H9 (cell line): ENCODE data around the gene ANO2. TPM values are rescaled to one million over a fixed set of nuclear protein-coding genes. Genes with fewer than 3 reads are reported as not detected.

ENCODE experiments used
- DNase-seq: peaks from one replicate; pipeline ENCODE4 v3.0.0-alpha.2; 2017
- H2AFZ ChIP-seq: one replicate; pipeline ENCODE4 v1.6.1; 2013; ENCODE audit warnings: mild to moderate bottlenecking, low read length, control low read depth, moderate library complexity
- H2AK5ac ChIP-seq: 2 replicates; pipeline ENCODE4 v1.6.1; 2013; ENCODE audit warnings: low read length, control low read depth, mixed read lengths; ENCODE audit not compliant: insufficient read length
- H2BK120ac ChIP-seq: one replicate; pipeline ENCODE4 v1.6.1; 2013; ENCODE audit warnings: low read depth, mild to moderate bottlenecking, low read length, control low read depth, inconsistent platforms; ENCODE audit not compliant: poor library complexity, severe bottlenecking
- H2BK12ac ChIP-seq: 2 replicates; pipeline ENCODE4 v1.6.1; 2013; ENCODE audit warnings: low read length, control low read depth, mixed read lengths, low read depth; ENCODE audit not compliant: insufficient read length
- H2BK15ac ChIP-seq: 2 replicates; pipeline ENCODE4 v1.6.1; 2013; ENCODE audit warnings: low read depth, low read length, control low read depth
- H2BK20ac ChIP-seq: one replicate; pipeline ENCODE4 v1.6.1; 2013; ENCODE audit warnings: low read depth, mild to moderate bottlenecking, low read length, control low read depth, inconsistent platforms; ENCODE audit not compliant: poor library complexity, severe bottlenecking
- H2BK5ac ChIP-seq: 2 replicates; pipeline ENCODE4 v1.6.1; 2013; ENCODE audit warnings: low read length, control low read depth, mixed read lengths; ENCODE audit not compliant: insufficient read length
- H3K14ac ChIP-seq: 2 replicates; pipeline ENCODE4 v1.6.1; 2013; ENCODE audit warnings: low read length, control low read depth; ENCODE audit not compliant: insufficient read depth
- H3K18ac ChIP-seq: 2 replicates; pipeline ENCODE4 v1.6.1; 2013; ENCODE audit warnings: low read depth, mild to moderate bottlenecking, mixed read lengths, low read length, control low read depth; ENCODE audit not compliant: insufficient read length
- H3K23ac ChIP-seq: 2 replicates; pipeline ENCODE4 v1.6.1; 2013; ENCODE audit warnings: low read length, control low read depth, mixed read lengths, low read depth; ENCODE audit not compliant: insufficient read length
- H3K23me2 ChIP-seq: 2 replicates; pipeline ENCODE4 v1.6.1; 2013; ENCODE audit warnings: low read depth, mild to moderate bottlenecking, mixed read lengths, low read length, control low read depth; ENCODE audit not compliant: insufficient read length, poor library complexity, severe bottlenecking
- H3K27ac ChIP-seq: 2 replicates; pipeline ENCODE4 v1.5.1; 2013; ENCODE audit warnings: low read length, control low read depth, mixed read lengths, low read depth; ENCODE audit not compliant: insufficient read length
- H3K27me3 ChIP-seq: 2 replicates; pipeline ENCODE4 v1.6.1; 2013; ENCODE audit warnings: low read length, control low read depth, inconsistent platforms; ENCODE audit not compliant: insufficient read depth
- H3K4ac ChIP-seq: 2 replicates; pipeline ENCODE4 v1.6.1; 2013; ENCODE audit warnings: low read depth, mild to moderate bottlenecking, control low read depth, inconsistent platforms, low read length, moderate library complexity
- H3K4me1 ChIP-seq: 2 replicates; pipeline ENCODE4 v1.6.1; 2013; ENCODE audit warnings: low read length, control low read depth, inconsistent platforms; ENCODE audit not compliant: insufficient read depth
- H3K4me2 ChIP-seq: 2 replicates; pipeline ENCODE4 v1.6.1; 2013; ENCODE audit warnings: low read length, control low read depth, mixed read lengths; ENCODE audit not compliant: insufficient read length, insufficient read depth
- H3K56ac ChIP-seq: 2 replicates; pipeline ENCODE4 v1.6.1; 2013; ENCODE audit warnings: low read depth, mild to moderate bottlenecking, mixed read lengths, low read length, control low read depth; ENCODE audit not compliant: insufficient read length
- H3K79me1 ChIP-seq: 2 replicates; pipeline ENCODE4 v1.6.1; 2013; ENCODE audit warnings: low read depth, mild to moderate bottlenecking, moderate library complexity, low read length, control low read depth, inconsistent platforms; ENCODE audit not compliant: insufficient read depth, poor library complexity, severe bottlenecking
- H3K79me2 ChIP-seq: 2 replicates; pipeline ENCODE4 v1.6.1; 2013; ENCODE audit warnings: low read length, control low read depth, inconsistent platforms; ENCODE audit not compliant: insufficient read depth
- H3K9ac ChIP-seq: 2 replicates; pipeline ENCODE4 v1.6.1; 2013; ENCODE audit warnings: low read length, control low read depth, mixed read lengths; ENCODE audit not compliant: insufficient read length; ENCODE audit errors: extremely low read depth
- H3K9me3 ChIP-seq: one replicate; pipeline ENCODE4 v1.6.1; 2013; ENCODE audit warnings: low read depth, low read length, inconsistent platforms; ENCODE audit not compliant: control insufficient read depth
- H3T11ph ChIP-seq: one replicate; pipeline ENCODE4 v1.6.1; 2013; ENCODE audit warnings: mild to moderate bottlenecking, low read length, control low read depth, inconsistent platforms
- H4K20me1 ChIP-seq: one replicate; pipeline ENCODE4 v1.6.1; 2013; ENCODE audit not compliant: control insufficient read depth, insufficient read length, insufficient read depth
- H4K5ac ChIP-seq: 2 replicates; pipeline ENCODE4 v1.6.1; 2013; ENCODE audit warnings: low read depth, mild to moderate bottlenecking, mixed read lengths, low read length, control low read depth; ENCODE audit not compliant: insufficient read length
- H4K8ac ChIP-seq: replicated peaks from 2 replicates; pipeline ENCODE4 v1.6.1; 2013; ENCODE audit warnings: low read length, control low read depth, mixed read lengths, low read depth; ENCODE audit not compliant: insufficient read length
- H4K91ac ChIP-seq: 2 replicates; pipeline ENCODE4 v1.6.1; 2013; ENCODE audit warnings: low read depth, mild to moderate bottlenecking, moderate library complexity, mixed read lengths, low read length, control low read depth; ENCODE audit not compliant: insufficient read length
- H3K27ac Mint-ChIP-seq, 3 experiments: 2 replicates in 2 of 3; 3 replicates in 1 of 3; pipeline ENCODE4 v1.8.0; 2020 to 2021; ENCODE audit warnings: mixed read lengths in 3 of 3, mild to moderate bottlenecking in 1 of 3, moderate library complexity in 1 of 3
- H3K27me3 Mint-ChIP-seq: 2 replicates; pipeline ENCODE4 v1.8.0; 2021; ENCODE audit warnings: low read depth, mild to moderate bottlenecking, moderate library complexity, mixed read lengths
- H3K36me3 Mint-ChIP-seq, 3 experiments: 2 replicates in 2 of 3; 3 replicates in 1 of 3; pipeline ENCODE4 v1.8.0; 2020 to 2021; ENCODE audit warnings: low read depth in 3 of 3, mixed read lengths in 3 of 3; ENCODE audit not compliant: insufficient read depth in 1 of 3
- H3K4me1 Mint-ChIP-seq, 2 experiments: 2 replicates each; pipeline ENCODE4 v1.8.0; 2020; ENCODE audit warnings: mixed read lengths in 2 of 2
- H3K4me3 Mint-ChIP-seq, 2 experiments: 2 replicates in 1 of 2; 3 replicates in 1 of 2; pipeline ENCODE4 v1.8.0; 2020 to 2021; ENCODE audit warnings: mild to moderate bottlenecking in 2 of 2, mixed read lengths in 2 of 2, moderate library complexity in 1 of 2
- H3K9me3 Mint-ChIP-seq, 2 experiments: 2 replicates in 1 of 2; 3 replicates in 1 of 2; pipeline ENCODE4 v1.8.0; 2020; ENCODE audit warnings: mild to moderate bottlenecking in 2 of 2, mixed read lengths in 2 of 2, moderate library complexity in 1 of 2
- WGBS: extraction: QIAGEN DNeasy Blood & Tissue Kit; methylation state at CpG from one replicate; pipeline ENCODE4 v1.1.7; 2013; ENCODE audit warnings: missing lambda C conversion rate, low lambda C conversion rate, mixed read lengths; ENCODE audit not compliant: insufficient read length; ENCODE audit errors: extremely low coverage; 5-methylcytosine and 5-hydroxymethylcytosine counted together
- total RNA-seq: library from RNA; stranded (reverse); gene quantifications from 2 replicates; pipeline ENCODE4 v1.2.1, GENCODE V29; 2021
- TF ChIP-seq, protein P1 (sequence below): fragments of 200-600 bp; sonication (generic); conservative IDR thresholded peaks from 3 replicates; pipeline ENCODE4 v1.8.0; 2021; ENCODE audit warnings: antibody characterized with exemption, mild to moderate bottlenecking

ANO2 gene
- total RNA-seq, 1 experiment from 2014 or later, result 3.8 TPM

DNA sequence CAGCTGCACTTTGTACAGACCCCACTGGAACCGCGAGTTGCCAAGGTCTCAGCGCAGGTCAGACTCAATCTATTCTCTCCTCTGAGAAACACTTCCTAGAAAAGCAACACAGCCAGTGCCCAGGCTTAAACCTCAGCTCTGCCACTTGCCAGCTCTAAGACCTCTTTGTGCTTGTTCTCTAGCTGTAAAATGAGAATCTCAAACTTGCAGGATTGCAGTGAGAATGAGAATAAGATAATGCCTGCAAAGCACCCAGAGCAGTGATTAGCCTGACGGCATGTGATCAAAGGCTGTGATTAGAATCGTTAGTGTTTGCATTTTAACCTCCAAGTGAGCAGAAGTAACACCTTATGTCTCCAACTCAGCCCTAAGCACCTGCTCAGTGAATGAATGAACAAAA, 21.3 kb downstream of the ANO2 start:
- no peak overlapping the region for H2BK20ac ChIP-seq
- no peak overlapping the region for H3K14ac ChIP-seq
- no peak overlapping the region for H3K4me2 ChIP-seq
- Mint-ChIP-seq H3K4me3 (no peak overlapping the region), H3K27me3 (peaks cover 2% of the 10 kb centered on the region; the same call in 1 of the 2 replicates), H3K4me1 (peaks cover 13 to 16% of the 10 kb centered on the region in 2 experiments), H3K36me3 (peaks cover 0 to 3% (median 0%) of the 10 kb centered on the region in 3 experiments; a peak in 2 of 7 replicates), H3K9me3 (no peaks in the 10 kb centered on the region; a peak in 1 of 5 replicates), H3K27ac (no peak overlapping the region)
- no peaks in the 10 kb centered on the region for H3K9me3 ChIP-seq
- H3K79me2 ChIP-seq, result no peaks in the 10 kb centered on the region
- no peak overlapping the region for H3K4ac ChIP-seq
- H3K4me1 ChIP-seq, result no peaks in the 10 kb centered on the region
- H3K9ac ChIP-seq, result no peak overlapping the region
- no peak overlapping the region for H3K56ac ChIP-seq
- H3K27me3 ChIP-seq, result no peaks in the 10 kb centered on the region
- H4K5ac ChIP-seq, result no peak overlapping the region
- H4K91ac ChIP-seq, result no peak overlapping the region
- no CpG with 5 or more reads among the region's 5 CpGs for WGBS
- H2AFZ ChIP-seq, result no peak overlapping the region
- no peak for DNase-seq
- no peaks in the 10 kb centered on the region for H3K79me1 ChIP-seq
- H4K8ac ChIP-seq, result no peak overlapping the region
- H2BK120ac ChIP-seq, result no peak overlapping the region
- H2AK5ac ChIP-seq, result no peak overlapping the region
- H3K18ac ChIP-seq, result no peak overlapping the region
- H2BK5ac ChIP-seq, result no peak overlapping the region
- TF ChIP-seq, protein P1, sequence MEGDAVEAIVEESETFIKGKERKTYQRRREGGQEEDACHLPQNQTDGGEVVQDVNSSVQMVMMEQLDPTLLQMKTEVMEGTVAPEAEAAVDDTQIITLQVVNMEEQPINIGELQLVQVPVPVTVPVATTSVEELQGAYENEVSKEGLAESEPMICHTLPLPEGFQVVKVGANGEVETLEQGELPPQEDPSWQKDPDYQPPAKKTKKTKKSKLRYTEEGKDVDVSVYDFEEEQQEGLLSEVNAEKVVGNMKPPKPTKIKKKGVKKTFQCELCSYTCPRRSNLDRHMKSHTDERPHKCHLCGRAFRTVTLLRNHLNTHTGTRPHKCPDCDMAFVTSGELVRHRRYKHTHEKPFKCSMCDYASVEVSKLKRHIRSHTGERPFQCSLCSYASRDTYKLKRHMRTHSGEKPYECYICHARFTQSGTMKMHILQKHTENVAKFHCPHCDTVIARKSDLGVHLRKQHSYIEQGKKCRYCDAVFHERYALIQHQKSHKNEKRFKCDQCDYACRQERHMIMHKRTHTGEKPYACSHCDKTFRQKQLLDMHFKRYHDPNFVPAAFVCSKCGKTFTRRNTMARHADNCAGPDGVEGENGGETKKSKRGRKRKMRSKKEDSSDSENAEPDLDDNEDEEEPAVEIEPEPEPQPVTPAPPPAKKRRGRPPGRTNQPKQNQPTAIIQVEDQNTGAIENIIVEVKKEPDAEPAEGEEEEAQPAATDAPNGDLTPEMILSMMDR, result no peak
- H3K23me2 ChIP-seq, result no peaks in the 10 kb centered on the region
- H3T11ph ChIP-seq, result no peak overlapping the region
- no peak overlapping the region for H2BK15ac ChIP-seq
- H4K20me1 ChIP-seq, result no peaks in the 10 kb centered on the region
- no peak overlapping the region for H3K23ac ChIP-seq
- H2BK12ac ChIP-seq, result no peak overlapping the region
- H3K27ac ChIP-seq, result no peak overlapping the region
